Measurements from ENCODE around the gene MAN2A1.

The MAN2A1 gene

DNA sequence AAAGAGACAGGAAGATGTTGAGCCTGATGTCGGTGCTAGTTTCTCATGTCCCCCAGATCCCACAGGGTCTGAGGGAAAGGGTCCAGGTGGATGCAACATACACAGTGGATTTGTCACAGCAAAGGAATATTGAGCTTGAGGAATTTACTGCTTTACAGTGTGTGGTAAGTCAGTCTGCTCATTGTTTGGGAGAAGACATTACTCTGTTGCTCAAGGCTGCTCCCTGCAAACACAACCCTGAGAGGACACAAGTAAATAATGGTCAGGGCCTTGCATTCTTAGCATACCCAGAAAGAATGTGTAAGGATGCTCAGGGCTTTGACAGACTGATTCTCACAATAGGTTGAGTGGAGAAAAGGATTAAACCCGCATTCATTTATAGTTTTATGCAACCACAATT lies 7.3 kb upstream of the MAN2A1 start:
- DNase-seq, result no peak

DNA sequence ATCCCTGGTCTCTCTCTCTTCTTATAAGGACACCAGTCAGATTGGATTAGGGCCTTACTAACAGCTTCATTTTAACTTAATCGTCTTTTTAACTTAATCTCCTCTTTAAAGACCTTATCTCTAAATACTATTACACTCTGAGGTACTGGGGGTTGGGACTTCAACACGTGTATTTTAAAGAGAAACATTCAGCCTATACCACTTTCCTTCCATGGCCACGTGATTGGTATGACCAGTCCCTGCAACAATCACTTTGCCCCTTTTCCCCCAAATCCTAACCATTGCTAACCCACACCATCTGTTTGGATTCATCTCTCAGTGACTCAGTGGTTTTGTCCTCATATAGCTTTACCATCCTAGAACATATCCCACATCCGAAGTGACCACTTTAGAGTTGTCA lies 3.8 kb upstream of the MAN2A1 start:
- no peak for DNase-seq

DNA sequence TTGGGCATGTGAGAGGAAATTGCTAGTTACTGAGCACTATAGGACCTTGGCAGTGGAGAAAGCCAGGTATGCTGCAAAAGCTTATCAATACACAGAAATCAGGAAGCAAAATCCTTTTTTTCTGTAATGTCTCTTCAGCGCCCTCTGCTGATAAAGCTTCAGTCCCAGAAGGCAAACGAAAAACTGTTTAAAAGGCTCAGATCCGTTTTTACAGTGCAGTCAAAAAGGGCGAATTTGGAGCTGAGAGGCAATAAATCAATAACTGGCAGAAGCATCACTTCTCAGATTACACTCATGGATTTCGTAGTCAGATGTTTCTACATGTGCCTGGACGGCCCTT lies 1.1 kb upstream of the MAN2A1 start:
- no peak for DNase-seq

DNA sequence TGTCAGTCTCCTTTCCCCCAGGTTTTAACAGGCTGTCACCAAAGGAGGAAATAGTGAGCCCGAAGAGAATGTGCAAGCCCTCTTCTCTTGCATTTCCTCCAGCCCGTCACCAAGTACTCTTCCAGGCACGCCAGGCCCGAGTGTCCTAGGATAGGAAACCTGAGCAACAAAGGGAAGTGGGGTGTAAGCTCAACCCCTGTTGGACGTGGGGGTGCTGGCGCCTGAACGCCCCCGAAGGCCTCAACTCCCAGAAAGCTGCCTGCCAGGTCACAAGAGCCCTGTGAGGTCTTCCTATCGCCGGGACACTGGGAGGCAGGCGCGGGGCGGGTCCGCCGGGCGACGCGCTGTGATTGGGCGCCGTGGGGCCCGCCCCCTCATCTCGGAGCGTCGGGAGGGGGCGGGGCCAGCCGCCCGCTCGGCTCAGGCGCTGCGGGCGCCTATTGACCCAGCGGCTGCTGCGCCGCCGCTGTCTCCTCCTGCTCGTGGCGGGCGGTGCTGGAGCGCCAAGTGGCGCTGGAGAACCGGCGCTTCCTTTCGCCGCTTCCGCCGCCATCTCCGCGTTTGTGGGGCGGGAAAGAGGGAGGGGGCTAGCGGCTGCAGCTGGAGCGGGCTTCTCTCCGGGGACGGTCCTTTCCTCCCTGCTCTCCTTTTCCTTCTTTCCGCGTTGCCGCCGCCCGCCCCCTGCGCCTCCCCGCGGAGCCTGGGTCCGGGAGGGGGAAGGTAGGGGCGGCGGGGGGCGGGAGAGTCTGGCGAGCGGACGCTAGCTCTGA lies 572 bp upstream of the MAN2A1 start:
- peak; percentile 69 for DNase-seq

DNA sequence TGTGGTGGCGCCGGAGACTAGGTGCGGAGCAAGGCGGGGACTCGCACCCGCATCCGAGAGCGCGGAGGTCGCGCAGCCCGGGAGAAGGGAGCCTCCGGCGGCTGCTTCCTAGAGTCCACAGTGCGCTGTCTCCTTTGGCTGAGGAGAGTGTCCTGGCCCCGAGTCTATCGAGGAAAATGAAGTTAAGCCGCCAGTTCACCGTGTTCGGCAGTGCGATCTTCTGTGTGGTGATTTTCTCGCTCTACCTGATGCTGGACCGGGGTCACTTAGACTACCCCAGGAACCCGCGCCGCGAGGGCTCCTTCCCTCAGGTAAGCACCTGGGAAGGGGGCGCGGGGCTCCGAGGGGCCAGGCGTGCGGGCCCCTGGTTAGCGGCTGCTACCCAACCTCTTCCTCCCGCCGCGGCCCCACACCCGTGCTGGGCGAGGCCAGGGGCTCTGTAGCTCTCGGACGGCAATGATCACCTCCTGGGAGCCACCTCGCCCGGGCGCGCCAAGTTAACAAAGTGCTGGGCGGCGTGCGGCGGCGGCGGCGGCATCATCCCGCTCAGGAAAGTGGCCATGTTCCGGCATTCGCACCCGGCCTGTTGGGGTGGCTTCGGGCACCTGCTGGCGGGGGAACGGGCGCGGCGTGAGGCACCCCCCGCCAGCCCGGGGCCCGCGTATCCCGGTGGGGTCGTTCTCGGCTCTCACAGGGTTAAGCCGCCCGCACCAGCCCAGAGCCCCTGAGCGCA lies 681 bp downstream of the MAN2A1 start:
- peak; percentile 24 for DNase-seq

DNA sequence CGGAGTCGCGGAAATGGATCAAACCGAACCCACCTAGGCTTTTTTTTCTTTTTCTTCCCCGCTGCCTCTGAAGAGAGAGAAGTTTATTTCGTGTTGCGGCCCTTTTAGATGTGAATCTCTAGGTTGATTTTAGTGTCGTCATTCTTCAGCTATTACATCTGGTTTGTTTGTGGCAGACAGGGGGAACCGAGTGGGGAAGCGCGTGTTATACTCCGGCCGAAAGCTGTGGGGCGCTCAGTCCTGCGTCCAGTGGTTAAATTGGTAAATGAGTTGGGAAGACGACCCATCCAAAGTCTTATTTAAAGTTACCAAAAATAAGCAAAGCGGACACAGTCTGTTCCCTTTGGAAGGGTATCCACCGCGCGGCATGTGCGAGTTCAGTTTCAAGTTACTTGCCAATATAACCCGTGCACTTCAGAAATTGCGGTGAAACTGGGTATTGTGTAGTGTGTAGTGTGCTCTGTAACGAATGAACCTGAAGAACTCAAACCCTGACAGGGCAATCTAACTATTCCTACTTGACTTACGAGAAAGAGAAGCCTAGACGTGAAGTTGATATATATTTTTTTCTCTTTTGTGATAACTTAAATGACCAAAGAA lies 1.3 kb downstream of the MAN2A1 start:
- peak; percentile 35 for DNase-seq

DNA sequence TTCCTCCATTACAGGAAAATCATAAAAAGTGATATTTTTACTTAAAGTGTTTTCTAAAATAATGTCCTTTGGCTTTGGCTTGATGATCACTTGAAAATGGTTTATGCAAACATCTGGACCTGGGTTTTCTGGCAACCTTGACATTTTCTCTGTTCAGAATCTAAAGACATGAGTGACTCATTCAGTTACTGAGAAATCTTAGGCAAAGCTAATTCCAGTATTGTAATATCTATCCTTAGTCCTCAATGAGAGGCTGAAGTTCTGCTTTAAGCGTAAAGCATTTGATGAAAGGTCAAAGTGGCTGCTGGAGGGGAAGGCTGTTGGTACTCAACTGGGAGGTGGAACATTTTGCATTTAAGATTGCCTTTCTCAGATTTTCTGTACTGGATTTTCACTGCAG lies 2.3 kb downstream of the MAN2A1 start:
- no peak for DNase-seq

DNA sequence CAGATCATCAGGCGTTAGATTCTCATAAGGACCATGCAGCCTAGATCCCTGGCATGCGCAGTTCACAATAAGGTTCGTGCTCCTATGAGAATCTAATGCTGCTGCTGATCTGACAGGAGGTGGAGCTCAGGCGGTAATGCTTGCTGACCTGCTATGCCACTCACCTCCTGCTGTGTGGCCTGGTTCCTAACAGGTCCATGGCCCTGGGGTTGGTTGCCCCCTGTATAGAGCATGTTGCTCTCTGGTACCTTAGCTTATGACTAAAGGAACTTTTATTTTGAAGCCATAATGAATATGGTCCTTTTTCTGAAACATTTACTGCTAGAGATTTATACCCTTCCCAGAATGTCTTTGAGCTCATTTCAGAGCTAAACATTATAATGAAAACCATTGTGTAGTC lies 3.1 kb downstream of the MAN2A1 start:
- DNase-seq, result no peak

DNA sequence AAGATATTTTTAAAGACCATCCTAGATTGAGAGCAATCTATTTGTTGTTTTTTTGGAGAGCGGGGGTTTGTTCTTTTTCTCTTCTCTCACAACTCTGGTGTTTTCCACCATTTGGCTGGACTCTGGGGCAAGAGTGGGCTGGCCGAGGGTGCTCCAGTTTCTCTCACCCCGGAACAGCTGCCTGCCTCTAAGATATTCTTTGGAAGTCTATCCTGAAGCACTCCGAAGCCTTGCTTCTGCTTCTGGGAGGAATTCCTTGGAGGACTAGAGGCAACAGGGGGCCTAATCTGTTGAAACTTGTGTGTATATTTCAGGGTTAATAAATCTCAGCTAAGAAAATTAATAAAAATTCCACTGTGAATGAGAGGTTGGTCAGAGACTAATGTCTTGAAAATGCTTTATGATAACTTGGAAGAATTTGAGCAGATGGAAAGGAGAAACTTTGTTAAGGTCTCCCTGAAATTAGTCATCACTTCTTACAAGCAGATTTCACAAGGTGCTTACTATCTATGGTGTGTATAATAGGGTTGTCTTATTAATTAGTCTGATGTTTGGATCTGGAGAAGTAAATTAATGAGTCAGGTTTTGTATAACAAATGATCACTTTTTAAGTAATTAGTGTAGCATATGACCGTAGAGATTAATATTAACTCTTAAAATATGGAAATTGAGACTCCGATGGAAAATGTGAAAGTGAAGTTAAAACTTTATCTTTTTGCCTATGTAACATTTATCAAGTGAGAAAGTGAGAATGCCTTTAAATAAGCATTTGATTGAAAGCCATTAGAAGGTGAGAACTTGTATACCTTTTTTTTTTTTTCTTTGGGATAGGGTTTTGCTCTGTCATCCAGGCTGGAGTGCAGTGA lies 4.0 kb downstream of the MAN2A1 start:
- DNase-seq, result no peak

DNA sequence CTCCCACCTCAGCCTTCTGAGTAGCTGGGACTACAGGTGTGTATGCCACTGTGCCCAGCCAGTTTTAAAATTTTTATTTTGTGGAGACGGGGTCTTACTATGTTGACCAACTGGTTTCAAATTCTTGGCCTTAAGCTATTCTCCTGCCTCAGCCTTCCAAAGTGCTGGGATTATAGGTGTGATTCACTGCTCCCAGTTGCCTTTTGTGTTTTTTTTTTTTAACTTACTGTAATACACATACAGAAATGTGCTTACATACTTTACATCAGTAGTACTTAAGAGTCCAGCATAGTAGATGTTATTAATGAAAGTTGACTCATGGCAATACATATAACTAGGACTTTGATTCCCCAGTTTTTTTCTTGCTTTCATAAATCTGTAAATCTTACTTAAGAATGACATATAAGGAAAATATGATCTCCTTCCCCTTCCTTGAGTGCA lies 4.7 kb downstream of the MAN2A1 start:
- no peak for DNase-seq

DNA sequence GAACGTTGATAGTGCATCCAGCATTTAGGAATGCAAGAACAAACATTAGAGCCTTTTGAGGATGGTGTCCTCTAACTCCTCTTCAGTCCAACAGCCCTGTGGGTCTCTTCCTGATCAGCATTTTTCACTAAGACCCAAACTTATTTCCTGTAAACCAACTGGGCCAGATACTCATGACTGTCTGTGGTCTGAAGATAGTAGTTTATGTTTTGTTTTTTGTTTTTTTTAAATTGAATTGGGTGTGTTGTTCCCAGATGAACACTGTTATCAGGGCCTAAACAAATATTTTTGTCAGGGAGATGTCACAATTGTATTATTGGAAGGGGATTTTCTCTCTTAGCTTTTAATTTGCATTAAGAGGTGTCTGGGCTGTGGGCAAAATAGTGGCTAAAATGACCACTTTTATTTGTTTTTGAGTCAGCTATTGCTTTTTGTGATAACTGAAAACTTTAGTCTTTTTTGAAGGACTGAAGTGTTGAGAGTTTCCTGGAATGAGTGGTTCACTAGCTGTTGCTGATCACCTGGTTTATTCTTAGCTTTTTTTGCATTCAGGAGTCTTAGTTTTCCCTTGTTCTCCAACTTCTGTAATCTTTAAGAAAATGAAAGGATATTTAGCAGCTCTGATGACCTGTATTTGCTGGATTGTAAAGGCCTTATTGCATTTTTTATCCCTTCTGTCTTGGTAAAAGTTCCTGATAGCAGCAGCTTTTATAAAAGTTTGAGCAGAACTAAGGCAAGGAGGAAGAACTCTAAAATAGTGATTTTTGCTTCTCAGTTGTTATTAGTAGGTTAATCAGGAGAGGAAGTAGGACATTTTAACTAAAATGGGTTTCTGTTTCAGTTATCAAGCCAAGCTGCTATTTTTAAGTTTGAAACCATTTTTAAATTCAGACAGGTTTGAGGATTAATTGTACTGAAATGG lies 5.5 kb downstream of the MAN2A1 start:
- no peak for DNase-seq

DNA sequence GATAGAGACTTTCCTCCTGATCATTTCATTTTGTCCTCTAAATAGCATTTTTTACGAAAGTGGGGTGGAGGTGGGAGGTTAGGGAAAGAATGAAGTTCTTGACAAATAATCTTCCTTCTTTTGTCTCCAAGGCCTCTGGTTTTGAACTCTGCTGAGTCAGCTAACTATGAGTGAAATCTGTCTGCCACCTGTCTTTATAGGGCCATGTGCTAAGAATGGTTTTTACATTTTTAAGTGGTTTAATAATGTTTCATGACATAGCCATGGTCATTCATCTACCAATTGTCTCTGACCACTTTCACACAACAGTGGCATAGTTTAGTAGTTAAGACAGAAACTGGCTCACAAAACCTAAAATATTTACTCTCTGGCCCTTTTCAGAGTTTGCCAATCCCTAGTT lies 7.6 kb downstream of the MAN2A1 start:
- DNase-seq, result no peak

DNA sequence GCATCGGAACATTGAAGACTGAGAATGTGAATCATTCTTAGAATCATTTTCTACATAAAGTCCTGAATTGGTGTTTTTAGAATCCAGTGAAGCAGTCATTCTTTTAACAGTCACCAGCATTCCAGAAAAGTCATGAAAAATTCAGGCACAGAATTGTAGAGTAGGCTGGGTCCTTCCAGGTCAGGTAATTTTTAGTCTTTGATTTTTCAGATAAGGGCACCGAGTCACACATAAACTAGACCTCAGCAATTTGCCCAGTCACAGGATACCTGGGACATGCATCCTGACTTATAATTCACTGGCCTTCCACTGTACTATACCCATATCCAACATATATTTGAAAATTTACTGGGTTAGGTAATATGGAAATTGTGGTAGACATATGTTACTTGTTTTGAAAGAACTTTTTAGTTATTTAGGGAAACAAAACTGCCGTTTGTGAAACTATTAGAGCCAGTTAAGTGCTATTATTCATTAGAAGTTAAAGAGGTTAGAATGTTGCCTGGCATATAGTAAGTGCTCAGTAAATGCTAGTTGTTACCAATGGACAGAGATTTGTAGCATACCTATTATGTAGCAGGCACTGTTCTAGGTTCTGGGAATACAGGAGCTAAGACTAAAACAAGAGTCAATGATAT lies 10.9 kb downstream of the MAN2A1 start:
- no peak for DNase-seq

DNA sequence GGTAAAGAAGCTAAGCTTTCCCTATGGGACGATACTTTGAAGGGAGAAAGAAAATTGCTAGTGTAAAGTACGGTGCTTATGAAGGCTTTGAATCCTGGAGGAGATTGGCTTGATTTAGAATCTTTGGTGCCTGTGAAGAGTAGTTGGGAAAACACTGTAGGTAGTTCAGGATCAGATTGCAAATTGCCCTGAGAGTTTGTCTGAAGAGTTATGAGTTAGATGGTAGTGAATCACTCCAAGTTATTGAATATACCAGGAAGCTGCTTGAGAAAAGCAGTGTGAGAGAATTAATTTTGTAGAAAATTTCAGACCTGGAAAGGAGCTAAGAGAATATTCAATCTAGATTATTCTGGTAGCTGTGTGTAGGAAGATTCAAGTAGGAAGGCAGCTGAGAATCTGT lies 11.5 kb downstream of the MAN2A1 start:
- DNase-seq, result no peak

DNA sequence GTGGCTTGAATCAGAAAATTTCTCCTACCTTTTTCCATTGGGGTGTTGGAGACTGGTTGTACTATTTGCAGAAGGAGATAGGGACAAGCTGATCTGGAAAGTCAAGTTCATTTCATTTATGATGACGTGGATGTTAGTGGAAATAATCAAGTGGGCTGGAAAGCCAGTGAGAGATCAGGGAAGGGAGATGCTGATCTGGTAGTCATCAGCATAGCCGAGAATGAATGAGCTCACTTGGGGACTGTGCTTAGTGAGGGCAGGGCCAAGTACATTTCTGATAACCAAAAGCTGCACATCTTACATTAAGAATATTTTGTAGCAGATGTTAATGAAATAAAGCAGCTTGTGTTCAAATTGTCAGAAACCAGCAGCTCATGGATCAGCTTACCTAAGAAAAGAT lies 12.1 kb downstream of the MAN2A1 start:
- DNase-seq, result no peak

DNA sequence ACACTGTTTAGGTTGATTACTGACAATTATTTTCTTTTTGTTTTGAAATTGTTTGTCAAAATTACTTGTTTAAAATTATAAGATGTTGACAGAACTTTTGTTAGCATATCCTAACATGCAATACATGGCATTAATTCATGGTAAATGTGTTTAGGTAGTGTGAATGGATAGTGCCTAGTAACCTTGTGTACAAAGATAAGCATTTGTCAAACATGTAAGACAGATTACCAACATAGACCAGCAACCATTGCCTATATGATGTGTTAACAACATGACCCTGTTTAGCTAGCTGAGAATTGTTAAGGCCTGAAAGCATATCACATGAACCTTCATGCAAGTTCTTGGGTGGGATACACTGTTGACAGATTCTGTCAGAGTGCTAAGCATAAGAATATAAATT lies 13.4 kb downstream of the MAN2A1 start:
- no peak for DNase-seq

DNA sequence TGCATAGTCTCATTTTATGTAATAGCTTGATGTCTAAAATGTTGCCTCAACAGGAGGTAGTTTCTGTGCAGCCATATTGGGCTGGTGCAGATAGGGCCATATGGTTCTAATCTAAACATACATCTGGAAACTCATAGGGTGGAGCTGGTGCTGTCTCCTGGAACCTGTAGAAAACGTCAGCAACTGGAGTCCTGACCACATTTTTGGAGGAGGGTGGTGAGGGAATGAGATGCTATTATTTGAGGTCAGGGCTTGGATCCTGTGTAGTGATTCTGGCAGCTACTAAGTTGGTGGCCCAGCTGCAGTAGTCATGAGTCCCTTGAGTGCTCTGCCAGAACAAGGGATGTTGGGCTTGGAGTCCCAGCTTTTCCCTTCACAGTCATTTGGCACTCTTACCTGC lies 14.1 kb downstream of the MAN2A1 start:
- DNase-seq, result no peak

DNA sequence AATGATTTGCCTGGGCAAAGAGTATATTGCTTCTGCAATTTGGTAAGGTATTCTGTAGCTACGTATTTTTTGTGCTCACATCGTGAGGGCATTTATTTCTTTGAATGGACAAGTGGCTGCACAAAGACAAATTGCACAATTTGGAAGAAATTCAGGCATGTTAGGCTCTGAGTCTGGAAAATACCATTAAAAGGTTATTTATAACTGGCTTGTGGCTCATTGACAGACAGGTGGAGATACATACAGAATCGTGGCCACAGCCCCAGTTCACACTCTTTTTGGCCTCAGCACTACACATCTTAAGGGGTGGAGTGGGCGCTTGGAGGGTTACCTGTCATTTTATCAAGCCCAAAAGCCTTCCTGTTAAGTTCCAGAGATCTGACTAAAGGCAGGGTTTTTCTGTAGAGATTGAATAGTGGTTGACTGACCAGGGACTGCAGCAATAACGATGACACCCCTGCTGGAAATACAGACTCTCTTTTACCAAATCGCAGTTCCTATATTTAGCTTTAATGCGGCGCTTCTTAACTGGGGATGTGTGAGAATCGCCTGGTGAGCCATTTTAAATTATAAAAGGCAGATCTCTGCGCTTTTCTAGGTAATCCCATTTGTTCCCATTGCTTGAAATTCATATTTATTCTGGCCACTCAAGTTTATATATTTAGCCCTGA lies 14.7 kb downstream of the MAN2A1 start:
- DNase-seq, result no peak

DNA sequence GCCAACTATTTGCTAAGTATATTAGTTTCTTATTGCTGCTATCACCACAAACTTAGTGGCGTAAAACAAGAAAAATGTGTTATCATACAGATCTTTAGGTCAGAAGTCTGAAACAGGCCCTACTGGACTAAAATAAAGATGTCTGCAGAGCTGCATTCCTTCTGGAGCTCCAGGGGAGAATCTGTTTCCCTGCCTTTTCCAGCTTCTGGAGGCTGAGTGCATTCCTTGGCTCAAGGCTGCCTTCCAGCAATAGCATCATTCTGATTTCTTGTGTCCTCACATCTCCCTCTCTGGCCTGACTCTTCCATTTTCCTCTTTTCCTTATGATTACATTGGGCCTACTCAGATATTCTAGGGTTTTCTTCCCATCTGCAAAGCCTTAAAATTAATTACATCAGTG lies 15.9 kb downstream of the MAN2A1 start:
- DNase-seq, result no peak

DNA sequence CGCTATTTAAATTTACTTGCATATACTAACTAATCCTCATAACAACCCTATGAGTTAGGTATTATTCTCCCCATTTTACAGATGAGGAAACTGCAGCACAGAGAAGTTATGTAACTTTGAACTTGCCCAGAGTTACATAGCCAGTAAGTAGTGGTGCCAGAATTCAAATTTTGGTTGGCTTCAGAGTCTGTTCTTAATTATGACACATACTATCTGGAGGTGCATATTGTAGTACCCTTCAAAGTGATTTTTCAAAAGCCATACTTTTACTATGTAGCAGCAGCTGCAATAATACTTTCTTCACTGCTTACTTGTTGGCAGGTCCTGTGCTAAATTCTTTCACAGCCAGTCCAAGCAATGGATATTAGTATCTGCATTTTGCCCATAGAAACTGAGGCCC lies 16.4 kb downstream of the MAN2A1 start:
- no peak for DNase-seq

DNA sequence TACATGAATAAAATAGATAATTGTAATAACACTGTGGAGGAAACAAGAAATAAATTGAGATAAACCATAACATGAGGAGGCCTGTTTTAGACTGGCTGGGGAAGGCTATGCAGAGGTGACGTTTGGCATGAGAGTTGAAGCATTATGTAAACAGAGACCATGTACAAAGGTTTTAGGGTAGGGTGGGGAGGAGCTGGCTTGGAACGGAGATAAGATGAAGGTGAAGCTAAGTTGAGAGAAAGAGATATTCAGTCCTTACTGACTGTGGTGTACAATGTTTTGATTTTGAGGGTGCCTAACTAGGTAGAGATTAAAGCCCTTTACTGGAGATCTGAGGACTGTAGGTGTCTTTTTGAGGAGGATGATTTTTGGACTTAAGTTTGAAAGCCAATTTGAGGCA lies 17.8 kb downstream of the MAN2A1 start:
- DNase-seq, result no peak
